Ishikawa (cell line): ENCODE data around the gene TTC6.

Experiments used
- CREB1 ChIP-seq: IDR thresholded peaks from 2 replicates; pipeline ENCODE4 v1.6.1; 2012; ENCODE audit warnings: low read depth
- EP300 ChIP-seq: IDR thresholded peaks from 2 replicates; pipeline ENCODE4 v1.6.1; 2012; ENCODE audit warnings: borderline replicate concordance
- FOXM1 ChIP-seq: IDR thresholded peaks from 2 replicates; pipeline ENCODE4 v1.6.1; 2012; ENCODE audit warnings: low read depth, borderline replicate concordance
- NFIC ChIP-seq: IDR thresholded peaks from 2 replicates; pipeline ENCODE4 v1.6.1; 2012
- RAD21 ChIP-seq: IDR thresholded peaks from 2 replicates; pipeline ENCODE4 v1.6.1; 2012; ENCODE audit warnings: low read depth
- TAF1 ChIP-seq: IDR thresholded peaks from 2 replicates; pipeline ENCODE4 v1.6.1; 2012; ENCODE audit warnings: low read depth, mild to moderate bottlenecking
- TEAD4 ChIP-seq: IDR thresholded peaks from 2 replicates; pipeline ENCODE4 v1.6.1; 2012
- YY1 ChIP-seq: IDR thresholded peaks from 2 replicates; pipeline ENCODE4 v1.6.1; 2012; ENCODE audit warnings: low read depth
- ZBTB7A ChIP-seq: IDR thresholded peaks from 2 replicates; pipeline ENCODE4 v1.6.1; 2012; ENCODE audit warnings: low read depth
- TF ChIP-seq, protein P1 (sequence below): IDR thresholded peaks from 2 replicates; pipeline ENCODE4 v1.6.1; 2012; ENCODE audit warnings: low read depth, mild to moderate bottlenecking
- TF ChIP-seq, protein P2 (sequence below): IDR thresholded peaks from 2 replicates; pipeline ENCODE4 v1.6.1; 2012

DNA sequence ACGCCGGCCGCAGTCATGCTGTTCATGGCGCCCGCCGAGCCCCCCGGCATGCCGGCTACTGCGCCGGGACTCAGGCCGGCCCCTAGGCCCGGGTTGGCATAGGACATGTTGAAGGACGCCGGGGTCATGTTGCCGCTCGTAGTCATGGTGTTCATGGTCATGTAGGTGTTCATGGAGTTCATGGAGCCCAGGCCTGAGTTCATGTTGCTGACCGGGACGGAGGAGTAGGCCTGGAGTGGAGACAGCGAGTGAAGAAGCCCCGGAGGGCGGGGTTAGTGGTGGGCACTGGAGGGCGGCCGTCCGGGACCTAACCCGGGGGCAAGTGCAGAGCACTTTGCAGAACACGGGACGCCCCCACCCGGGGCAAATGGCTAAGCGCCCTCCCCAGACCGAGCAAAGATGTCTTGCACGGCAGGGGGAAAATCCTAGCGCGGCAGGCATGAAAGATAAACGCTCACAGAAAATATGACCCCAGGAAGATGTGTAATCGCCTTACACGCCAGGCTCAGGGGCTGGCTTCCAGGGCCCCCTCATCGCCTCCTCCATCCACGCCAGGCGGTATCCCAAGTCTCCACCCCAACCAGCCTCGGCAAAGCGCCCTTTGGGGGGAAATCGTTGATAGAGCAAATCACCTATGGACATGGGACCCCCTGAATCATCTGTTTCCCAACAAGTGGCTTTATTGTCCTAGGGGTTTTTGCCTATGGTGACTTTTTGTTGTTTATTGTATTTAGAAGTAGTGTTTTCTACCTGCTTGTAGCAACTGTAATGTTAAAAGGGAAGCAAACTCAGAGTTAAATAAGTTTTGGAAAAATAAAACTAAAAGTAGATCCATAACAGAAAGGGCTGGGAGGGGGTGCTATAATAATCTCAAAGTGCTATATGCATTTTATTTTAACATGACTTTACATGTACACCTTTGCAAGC, 2.7 kb upstream of the TTC6 start:
- no peak for TF ChIP-seq TAF1
- TF ChIP-seq EP300, result no peak
- TF ChIP-seq RAD21, result no peak
- no peak for TF ChIP-seq NFIC
- TF ChIP-seq FOXM1, result no peak
- no peak for TF ChIP-seq ZBTB7A
- TF ChIP-seq, protein P1, sequence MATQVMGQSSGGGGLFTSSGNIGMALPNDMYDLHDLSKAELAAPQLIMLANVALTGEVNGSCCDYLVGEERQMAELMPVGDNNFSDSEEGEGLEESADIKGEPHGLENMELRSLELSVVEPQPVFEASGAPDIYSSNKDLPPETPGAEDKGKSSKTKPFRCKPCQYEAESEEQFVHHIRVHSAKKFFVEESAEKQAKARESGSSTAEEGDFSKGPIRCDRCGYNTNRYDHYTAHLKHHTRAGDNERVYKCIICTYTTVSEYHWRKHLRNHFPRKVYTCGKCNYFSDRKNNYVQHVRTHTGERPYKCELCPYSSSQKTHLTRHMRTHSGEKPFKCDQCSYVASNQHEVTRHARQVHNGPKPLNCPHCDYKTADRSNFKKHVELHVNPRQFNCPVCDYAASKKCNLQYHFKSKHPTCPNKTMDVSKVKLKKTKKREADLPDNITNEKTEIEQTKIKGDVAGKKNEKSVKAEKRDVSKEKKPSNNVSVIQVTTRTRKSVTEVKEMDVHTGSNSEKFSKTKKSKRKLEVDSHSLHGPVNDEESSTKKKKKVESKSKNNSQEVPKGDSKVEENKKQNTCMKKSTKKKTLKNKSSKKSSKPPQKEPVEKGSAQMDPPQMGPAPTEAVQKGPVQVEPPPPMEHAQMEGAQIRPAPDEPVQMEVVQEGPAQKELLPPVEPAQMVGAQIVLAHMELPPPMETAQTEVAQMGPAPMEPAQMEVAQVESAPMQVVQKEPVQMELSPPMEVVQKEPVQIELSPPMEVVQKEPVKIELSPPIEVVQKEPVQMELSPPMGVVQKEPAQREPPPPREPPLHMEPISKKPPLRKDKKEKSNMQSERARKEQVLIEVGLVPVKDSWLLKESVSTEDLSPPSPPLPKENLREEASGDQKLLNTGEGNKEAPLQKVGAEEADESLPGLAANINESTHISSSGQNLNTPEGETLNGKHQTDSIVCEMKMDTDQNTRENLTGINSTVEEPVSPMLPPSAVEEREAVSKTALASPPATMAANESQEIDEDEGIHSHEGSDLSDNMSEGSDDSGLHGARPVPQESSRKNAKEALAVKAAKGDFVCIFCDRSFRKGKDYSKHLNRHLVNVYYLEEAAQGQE, result no peak
- TF ChIP-seq TEAD4, result no peak
- no peak for TF ChIP-seq YY1
- TF ChIP-seq, protein P2, sequence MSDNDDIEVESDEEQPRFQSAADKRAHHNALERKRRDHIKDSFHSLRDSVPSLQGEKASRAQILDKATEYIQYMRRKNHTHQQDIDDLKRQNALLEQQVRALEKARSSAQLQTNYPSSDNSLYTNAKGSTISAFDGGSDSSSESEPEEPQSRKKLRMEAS, result no peak
- TF ChIP-seq CREB1, result no peak
